ENCODE data around the gene OR10S1.
"Not testable (repeated sequence)": the region's sequence is repeated elsewhere in the genome, so short reads cannot be mapped to it uniquely, and the experiment has no call there.

The OR10S1 gene

GRCh38 chr11:123977731-123978347, at the start of gene OR10S1:
OR10S1 (minus strand) TSS chr11:123977781; CDS start chr11:123977664, 117 bp downstream.
- no peak for DNase-seq (ENCODE audit: low read depth)

- DNase-seq (ENCODE audit: low read depth) = no peak
Measured at GRCh38 chr11:124026498-124026897, 48.9 kb upstream of the OR10S1 start, which contains the start of gene OR10G8. OR10G8 (plus strand) TSS chr11:124026798; CDS start chr11:124029623, 2,825 bp downstream.

GRCh38 chr11:124015837-124016236, 38.3 kb upstream of the OR10S1 start:
- DNase-seq (ENCODE audit: low read depth) = not testable (repeated sequence)

- no peak for DNase-seq (ENCODE audit: low read depth)
Measured at GRCh38 chr11:124012697-124013096, 35.1 kb upstream of the OR10S1 start, which contains the start of gene OR10G4. OR10G4 (plus strand) TSS chr11:124012997; CDS start chr11:124015575, 2,578 bp downstream.

GRCh38 chr11:123995119-123995518, 17.5 kb upstream of the OR10S1 start, which contains the start of gene OR10G6:
OR10G6 (minus strand) TSS chr11:123995161; CDS start chr11:123995161, 0 bp downstream.
- DNase-seq (ENCODE audit: low read depth) = no peak

GRCh38 chr11:123979311-123979710, 1.7 kb upstream of the OR10S1 start:
- DNase-seq (ENCODE audit: low read depth) = no peak

GRCh38 chr11:123976770-123977560, 616 bp downstream of the OR10S1 start:
- no peak for DNase-seq (ENCODE audit: low read depth)

- no peak for DNase-seq (ENCODE audit: low read depth)
Measured at GRCh38 chr11:123973816-123974215, 3.8 kb downstream of the OR10S1 start.

GRCh38 chr11:123956752-123957151, 20.8 kb downstream of the OR10S1 start:
- no peak for DNase-seq (ENCODE audit: low read depth)

GRCh38 chr11:123945132-123945531, 32.4 kb downstream of the OR10S1 start:
- no peak for DNase-seq (ENCODE audit: low read depth)

- no peak for DNase-seq (ENCODE audit: low read depth)
Measured at GRCh38 chr11:123943738-123944137, 33.8 kb downstream of the OR10S1 start, which contains the start of gene OR6T1. OR6T1 (minus strand) TSS chr11:123943838; CDS start chr11:123943838, 0 bp downstream.

- DNase-seq (ENCODE audit: low read depth) = no peak
Measured at GRCh38 chr11:123942413-123942812, 35.2 kb downstream of the OR10S1 start.

GRCh38 chr11:123939317-123939716, 38.3 kb downstream of the OR10S1 start, which contains the start of gene OR4D5:
OR4D5 (plus strand) TSS chr11:123939617; CDS start chr11:123939617, 0 bp downstream.
- DNase-seq (ENCODE audit: low read depth) = no peak
